SKM-1 (cell line): ENCODE data around the gene UQCRC1.

Experiments used
- DNase-seq: peaks from one replicate; lab custom pipeline; 2025; ENCODE audit not compliant: unreplicated experiment; lab: John Stamatoyannopoulos, UW

Gene UQCRC1

GRCh38 chr3:48599077-48599501 is 10.4 kb downstream of the UQCRC1 start:
- no peak for DNase-seq

- DNase-seq: no peak
These were observed 10.9 kb downstream of the UQCRC1 start for GRCh38 chr3:48598323-48599076.

- DNase-seq: no peak
These were observed 12.0 kb downstream of the UQCRC1 start for GRCh38 chr3:48597408-48597800.

GRCh38 chr3:48596676-48597407 is 12.6 kb downstream of the UQCRC1 start:
- no peak for DNase-seq

- no peak for DNase-seq
These were observed 13.3 kb downstream of the UQCRC1 start for GRCh38 chr3:48596157-48596556.

GRCh38 chr3:48595526-48596121 is 13.8 kb downstream of the UQCRC1 start:
- DNase-seq: no peak

GRCh38 chr3:48595075-48595525 is 14.3 kb downstream of the UQCRC1 start, which contains the start of gene COL7A1:
Gene COL7A1, minus strand, starts transcription at chr3:48595329. Its CDS starts 170 bp downstream, at chr3:48595159.
- DNase-seq: no peak

GRCh38 chr3:48594417-48595049 is 14.9 kb downstream of the UQCRC1 start:
- DNase-seq: no peak

GRCh38 chr3:48593337-48593736 is 16.1 kb downstream of the UQCRC1 start:
- no peak for DNase-seq

GRCh38 chr3:48592519-48593087 is 16.8 kb downstream of the UQCRC1 start:
- no peak for DNase-seq

GRCh38 chr3:48591886-48592518 is 17.4 kb downstream of the UQCRC1 start:
- no peak for DNase-seq

- DNase-seq: no peak
These were observed 18.0 kb downstream of the UQCRC1 start for GRCh38 chr3:48591436-48591835.

GRCh38 chr3:48588230-48588629 is 21.2 kb downstream of the UQCRC1 start:
- DNase-seq: no peak

GRCh38 chr3:48587686-48588085 is 21.8 kb downstream of the UQCRC1 start:
- no peak for DNase-seq

GRCh38 chr3:48585411-48585810 is 24.0 kb downstream of the UQCRC1 start:
- DNase-seq: no peak

- DNase-seq: no peak
These were observed 24.6 kb downstream of the UQCRC1 start for GRCh38 chr3:48584836-48585235.

- DNase-seq: no peak
These were observed 27.6 kb downstream of the UQCRC1 start for GRCh38 chr3:48581621-48582481.

- DNase-seq: no peak
These were observed 32.8 kb downstream of the UQCRC1 start for GRCh38 chr3:48576647-48577046.

- no peak for DNase-seq
These were observed 34.1 kb downstream of the UQCRC1 start for GRCh38 chr3:48575366-48575765.
